A549 (cell line): ENCODE measurements around the gene TAGAP. TPM values are rescaled to one million over a fixed set of nuclear protein-coding genes. Genes with fewer than 3 reads are reported as not detected.
"Not testable (repeated sequence)": the region's sequence is repeated elsewhere in the genome, so short reads cannot be mapped to it uniquely, and the experiment has no call there.

Source experiments
- ATAC-seq, 2 experiments: fragments of 200-7000 bp in 1 of 2; fragments of >200 bp in 1 of 2; cut with Nextera tagmentation in 1 of 2; cut with Tn5 transposase in 1 of 2; 3 replicates each; pipeline versions ENCODE4 v1.8.0 to v1.9.1; 2018 to 2020; ENCODE audit warnings: mild to moderate bottlenecking in 1 of 2, moderate library complexity in 1 of 2
- CTCF ChIA-PET: fragments of 300-600 bp; sonication (Branson Sonifier 250); formaldehyde crosslinking; extraction: SDS; loops from one replicate; lab custom pipeline; 2021; ENCODE audit warnings: antibody characterized with exemption, inconsistent platforms; lab: Yijun Ruan, JAX
- POLR2A ChIA-PET: fragments of 350-600 bp; formaldehyde crosslinking; extraction: SDS; loops from one replicate; lab custom pipeline; 2021; ENCODE audit warnings: antibody characterized with exemption, inconsistent platforms; lab: Yijun Ruan, JAX
- DNase-seq, 2 experiments: peaks; one replicate each; pipeline versions ENCODE4 v3.0.0 to v3.0.0-alpha.2; 2011 to 2016; ENCODE audit warnings: low read depth in 1 of 2, low spot score in 1 of 2
- FAIRE-seq: peaks from 2 replicates; lab custom pipeline; 2011; peaks lifted over from hg19 to GRCh38; lab: Jason Lieb, UNC
- H3K27ac ChIP-seq, 2 experiments: fragments of >200 bp; sonication (Bioruptor Twin); formaldehyde crosslinking; 3 replicates each; pipeline ENCODE4 v1.5.1; 2016 to 2017
- H3K4me1 ChIP-seq: fragments of >200 bp; sonication (Bioruptor Twin); formaldehyde crosslinking; 3 replicates; pipeline ENCODE4 v1.6.1; 2016
- H3K4me2 ChIP-seq: fragments of >200 bp; sonication (Bioruptor Twin); formaldehyde crosslinking; 3 replicates; pipeline ENCODE4 v1.6.1; 2016
- H3K4me3 ChIP-seq: fragments of >200 bp; sonication (Bioruptor Twin); formaldehyde crosslinking; 3 replicates; pipeline ENCODE4 v1.5.1; 2016
- H3K9me3 ChIP-seq: fragments of >200 bp; sonication (Bioruptor Twin); formaldehyde crosslinking; 3 replicates; pipeline ENCODE4 v1.6.1; 2016
- BCL3 ChIP-seq: fragments of >200 bp; sonication (Bioruptor Twin); formaldehyde crosslinking; IDR thresholded peaks from 3 replicates; pipeline ENCODE4 v1.6.1; 2016
- BHLHE40 ChIP-seq: IDR thresholded peaks from 2 replicates; pipeline ENCODE4 v1.6.1; 2012; ENCODE audit warnings: low read depth, low read length, inconsistent platforms
- CHD2 ChIP-seq: fragments of 150-350 bp; IDR thresholded peaks from 2 replicates; pipeline ENCODE4 v1.6.1; 2014; ENCODE audit warnings: low read length; ENCODE audit not compliant: partially characterized antibody
- CHD4 ChIP-seq: fragments of 200-600 bp; sonication (generic); IDR thresholded peaks from 2 replicates; pipeline ENCODE4 v1.6.1; 2016; ENCODE audit warnings: antibody characterized with exemption, mild to moderate bottlenecking, borderline replicate concordance
- CTCF ChIP-seq: fragments of >200 bp; sonication (Bioruptor Twin); formaldehyde crosslinking; IDR thresholded peaks from 3 replicates; pipeline ENCODE4 v1.5.1; 2016
- E2F6 ChIP-seq: IDR thresholded peaks from 2 replicates; pipeline ENCODE4 v1.6.1; 2012; ENCODE audit warnings: low read depth, borderline replicate concordance
- EHMT2 ChIP-seq: fragments of 200-600 bp; sonication (generic); IDR thresholded peaks from 2 replicates; pipeline ENCODE4 v1.6.1; 2016; ENCODE audit warnings: antibody characterized with exemption, low read depth, mild to moderate bottlenecking, moderate library complexity
- EP300 ChIP-seq, 2 experiments: fragments of >200 bp; sonication (Bioruptor Twin); formaldehyde crosslinking; IDR thresholded peaks; 2 replicates in 1 of 2; 3 replicates in 1 of 2; pipeline ENCODE4 v1.6.1; 2016 to 2017
- HEYL ChIP-seq: fragments of 250-450 bp; sonication (Bioruptor Pico); IDR thresholded peaks from 2 replicates; pipeline ENCODE4 v1.8.0; 2021; ENCODE audit warnings: mild to moderate bottlenecking, moderate library complexity
- KDM1A ChIP-seq: fragments of 200-600 bp; sonication (generic); IDR thresholded peaks from 2 replicates; pipeline ENCODE4 v1.6.1; 2016; ENCODE audit warnings: low read depth, mild to moderate bottlenecking
- MAZ ChIP-seq: fragments of 150-350 bp; IDR thresholded peaks from 2 replicates; pipeline ENCODE4 v1.6.1; 2014; ENCODE audit warnings: antibody characterized with exemption, low read depth, low read length, borderline replicate concordance
- NPAS2 ChIP-seq: fragments of 250-450 bp; sonication (Bioruptor Pico); IDR thresholded peaks from 2 replicates; pipeline ENCODE4 v1.8.0; 2022; ENCODE audit warnings: mild to moderate bottlenecking, moderate library complexity, borderline replicate concordance
- POLR2A ChIP-seq: IDR thresholded peaks from 2 replicates; pipeline ENCODE4 v1.6.1; 2012; ENCODE audit warnings: mild to moderate bottlenecking, low read length
- POLR2AphosphoS2 ChIP-seq: conservative IDR thresholded peaks from 2 replicates; pipeline ENCODE4 v1.6.1; 2012; ENCODE audit warnings: low read length, improper control_type of control experiment, inconsistent platforms
- RAD21 ChIP-seq, 2 experiments: fragments of >200 bp in 1 of 2; sonication (Bioruptor Twin) in 1 of 2; formaldehyde crosslinking in 1 of 2; IDR thresholded peaks in 1 of 2; conservative IDR thresholded peaks in 1 of 2; 2 replicates in 1 of 2; 3 replicates in 1 of 2; pipeline ENCODE4 v1.6.1; 2012 to 2018; ENCODE audit warnings: inconsistent platforms in 1 of 2
- RFX5 ChIP-seq: fragments of 450-650 bp; IDR thresholded peaks from 2 replicates; pipeline ENCODE4 v1.7.1; 2014; ENCODE audit warnings: antibody characterized with exemption, mild to moderate bottlenecking, moderate library complexity
- SMC3 ChIP-seq: fragments of >200 bp; sonication (Bioruptor Twin); formaldehyde crosslinking; IDR thresholded peaks from 3 replicates; pipeline ENCODE4 v1.6.1; 2018; ENCODE audit warnings: inconsistent platforms
- WGBS: methylation state at CpG from one replicate; pipeline ENCODE4 v1.1.6; 2017; ENCODE audit errors: missing lambda C conversion rate; 5-methylcytosine and 5-hydroxymethylcytosine counted together
- polyA plus RNA-seq, 4 experiments: library from polyadenylated mRNA; depleted of rRNA in 3 of 4; stranded (reverse); fragments of >200 nt; fragmentation: RNase III in 1 of 4; extraction: RNeasy Plus Mini Kit Qiagen cat#74134 plus additional on column Dnase treatment in 1 of 4; gene quantifications; 2 replicates in 3 of 4; 3 replicates in 1 of 4; pipeline ENCODE4 v1.2.3, GENCODE V29; 2011 to 2017

TAGAP gene
- polyA plus RNA-seq, 2 of the 4 experiments (the other 2 are of a cell fraction), result not detected

- CTCF ChIA-PET, result no interaction called here
- Histone ChIP-seq H3K27ac (no peak overlapping the region), H3K9me3 (no peaks in the 10 kb centered on the region), H3K4me3 (no peak overlapping the region), H3K4me2 (no peak overlapping the region), H3K4me1 (no peaks in the 10 kb centered on the region)
- ATAC-seq (no peak), DNase-seq (no peak), FAIRE-seq (no peak)
- WGBS, result 88% methylated on average over 5 of the region's 5 CpGs
- POLR2A ChIA-PET, result no interaction called here
- TF ChIP-seq RFX5 (no peak), BHLHE40 (no peak), MAZ (no peak), HEYL (CRISPR knock-in tag) (no peak), CHD4 (no peak)
These were observed 31.6 kb downstream of the TAGAP start for GRCh38 chr6:159013229-159013628.

- no peaks in the 10 kb centered on the region for H3K4me1 ChIP-seq
- WGBS, result 70% methylated on average over 4 of the region's 4 CpGs
- no peak for TF ChIP-seq RFX5
- TF ChIP-seq NPAS2, result no peak
- TF ChIP-seq SMC3, result no peak
- TF ChIP-seq POLR2A, result no peak
- TF ChIP-seq BHLHE40, result no peak
- TF ChIP-seq BCL3, result no peak
- FAIRE-seq, result no peak
- POLR2A ChIA-PET, result no interaction called here
- H3K27ac ChIP-seq, result no peak overlapping the region
- ATAC-seq, result no peak
- no peak overlapping the region for H3K4me2 ChIP-seq
- CTCF ChIA-PET, result no interaction called here
- no peak for DNase-seq
- H3K4me3 ChIP-seq, result no peak overlapping the region
- no peaks in the 10 kb centered on the region for H3K9me3 ChIP-seq
These were observed 32.6 kb downstream of the TAGAP start for GRCh38 chr6:159012201-159012600.

- H3K9me3 ChIP-seq, H3K4me1 ChIP-seq, H3K4me2 ChIP-seq, POLR2A ChIA-PET, H3K4me3 ChIP-seq, ATAC-seq, H3K27ac ChIP-seq, DNase-seq, FAIRE-seq: not testable (repeated sequence)
- CTCF ChIA-PET, result interaction anchor here (0.7 to 5.9 kb wide), 5 partner anchors 20 to 126 kb away, joined by 4 to 45 read pairs (median 5); no protein-coding TSS in a partner anchor
- 74% methylated on average over 7 of the region's 7 CpGs for WGBS
These were observed 34.7 kb downstream of the TAGAP start for GRCh38 chr6:159010037-159010612.

- H3K4me1 ChIP-seq, result no peaks in the 10 kb centered on the region
- CTCF ChIA-PET, result interaction anchor here (0.6 to 5.9 kb wide), 16 partner anchors 8 to 647 kb away, joined by 3 to 45 read pairs (median 3); partner anchors contain the start of gene EZR
- H3K27ac ChIP-seq, result no peak overlapping the region
- TF ChIP-seq EHMT2 (no peak), KDM1A (no peak), CHD2 (no peak), SMC3 (0 out of 3 replicates have a peak, but pooled peaks have one; percentile 26), HEYL (CRISPR knock-in tag) (no peak), EP300 (IDR thresholded peaks at IDR 0.05) (no peak), POLR2AphosphoS2 (no peak), E2F6 (no peak), CTCF (peak; percentile 47), RAD21 (conservative IDR thresholded peaks at IDR 0.05 in 1 of 2, IDR thresholded peaks at IDR 0.05 in 1 of 2) (peak; percentile 45 to 51), POLR2A (no peak)
- DNase-seq, result peak; percentile 21 to 29
- POLR2A ChIA-PET, result no interaction called here
- no peak overlapping the region for H3K4me3 ChIP-seq
- FAIRE-seq, result no peak
- no peak overlapping the region for H3K4me2 ChIP-seq
- WGBS, result 40% methylated on average over 10 of the region's 10 CpGs
- peak in 1 of 2 experiments; percentile 60; a peak in 3 of 6 replicates for ATAC-seq
- H3K9me3 ChIP-seq, result no peaks in the 10 kb centered on the region
These were observed 36.0 kb downstream of the TAGAP start for GRCh38 chr6:159008656-159009288.
